ENCODE results near the gene SESN2.

DNA sequence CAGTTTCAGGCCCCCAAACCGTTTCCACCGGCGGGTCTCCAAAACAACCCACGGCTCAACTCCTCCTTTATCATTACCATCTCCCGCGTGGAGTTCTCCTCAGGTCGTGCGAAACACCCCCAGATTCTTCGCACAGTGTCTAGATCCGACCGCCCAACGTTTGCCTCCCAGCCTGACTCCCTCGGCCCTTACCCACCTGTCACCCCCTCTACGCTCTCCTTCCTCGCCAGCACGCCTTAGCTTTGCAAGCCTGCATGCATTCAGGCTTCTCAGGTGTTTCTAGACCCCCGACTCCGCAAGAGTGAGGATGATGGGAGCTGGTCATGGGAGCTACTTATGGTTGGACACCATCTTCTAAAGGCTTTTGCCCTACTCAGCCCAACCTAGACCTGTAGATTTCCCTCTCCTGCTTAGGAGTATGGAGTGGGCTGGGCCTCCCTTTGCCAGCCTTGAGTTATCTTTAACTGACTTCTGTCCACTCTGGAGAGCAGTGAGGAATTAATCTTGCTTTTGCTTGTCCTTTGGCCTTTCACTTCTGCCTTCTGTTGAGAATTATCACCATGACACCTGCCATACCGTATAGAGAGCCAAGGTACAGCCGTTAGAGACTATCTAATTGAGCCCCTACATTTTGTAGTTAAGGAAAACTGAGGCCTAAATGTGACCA, 22.5 kb upstream of the SESN2 start:
- TF ChIP-seq EGR1 (IDR thresholded peaks at IDR 0.05; ENCODE audit: borderline replicate concordance in 1 of 2, low read depth in 2 of 2, low read length in 2 of 2) = no peak
- no peak for TF ChIP-seq CHD2 (IDR thresholded peaks at IDR 0.05; ENCODE audit: borderline replicate concordance, low read depth, low read length)
- no peak for TF ChIP-seq FOS (IDR thresholded peaks at IDR 0.05; ENCODE audit: borderline replicate concordance, extremely low read depth, insufficient read length)
- TF ChIP-seq, protein P1, sequence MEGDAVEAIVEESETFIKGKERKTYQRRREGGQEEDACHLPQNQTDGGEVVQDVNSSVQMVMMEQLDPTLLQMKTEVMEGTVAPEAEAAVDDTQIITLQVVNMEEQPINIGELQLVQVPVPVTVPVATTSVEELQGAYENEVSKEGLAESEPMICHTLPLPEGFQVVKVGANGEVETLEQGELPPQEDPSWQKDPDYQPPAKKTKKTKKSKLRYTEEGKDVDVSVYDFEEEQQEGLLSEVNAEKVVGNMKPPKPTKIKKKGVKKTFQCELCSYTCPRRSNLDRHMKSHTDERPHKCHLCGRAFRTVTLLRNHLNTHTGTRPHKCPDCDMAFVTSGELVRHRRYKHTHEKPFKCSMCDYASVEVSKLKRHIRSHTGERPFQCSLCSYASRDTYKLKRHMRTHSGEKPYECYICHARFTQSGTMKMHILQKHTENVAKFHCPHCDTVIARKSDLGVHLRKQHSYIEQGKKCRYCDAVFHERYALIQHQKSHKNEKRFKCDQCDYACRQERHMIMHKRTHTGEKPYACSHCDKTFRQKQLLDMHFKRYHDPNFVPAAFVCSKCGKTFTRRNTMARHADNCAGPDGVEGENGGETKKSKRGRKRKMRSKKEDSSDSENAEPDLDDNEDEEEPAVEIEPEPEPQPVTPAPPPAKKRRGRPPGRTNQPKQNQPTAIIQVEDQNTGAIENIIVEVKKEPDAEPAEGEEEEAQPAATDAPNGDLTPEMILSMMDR (IDR thresholded peaks at IDR 0.05 in 2 of 3, conservative IDR thresholded peaks at IDR 0.05 in 1 of 3; ENCODE audit: control insufficient read depth in 2 of 3, extremely low read depth in 1 of 3, insufficient read depth in 1 of 3, low read depth in 3 of 3, low read length in 3 of 3) = no peak
- TF ChIP-seq CREB1 (IDR thresholded peaks at IDR 0.05; ENCODE audit: low read depth) = no peak
- TF ChIP-seq NR2C2 (IDR thresholded peaks at IDR 0.05; ENCODE audit: borderline replicate concordance, control insufficient read depth, insufficient read length, low read depth) = no peak
- TF ChIP-seq SUZ12 (IDR thresholded peaks at IDR 0.05; ENCODE audit: unreplicated experiment) = no peak
- no peak for TF ChIP-seq CBX3 (IDR thresholded peaks at IDR 0.05; ENCODE audit: borderline replicate concordance, low read depth)
- no peak for TF ChIP-seq CHD1 (IDR thresholded peaks at IDR 0.05; ENCODE audit: low read depth, low read length)
- no peak for TF ChIP-seq EZH2 (IDR thresholded peaks at IDR 0.05; ENCODE audit: borderline replicate concordance, control insufficient read depth, low read depth, low read length)
- TF ChIP-seq GABPA (IDR thresholded peaks at IDR 0.05; ENCODE audit: low read depth) = no peak
- TF ChIP-seq, protein P2, sequence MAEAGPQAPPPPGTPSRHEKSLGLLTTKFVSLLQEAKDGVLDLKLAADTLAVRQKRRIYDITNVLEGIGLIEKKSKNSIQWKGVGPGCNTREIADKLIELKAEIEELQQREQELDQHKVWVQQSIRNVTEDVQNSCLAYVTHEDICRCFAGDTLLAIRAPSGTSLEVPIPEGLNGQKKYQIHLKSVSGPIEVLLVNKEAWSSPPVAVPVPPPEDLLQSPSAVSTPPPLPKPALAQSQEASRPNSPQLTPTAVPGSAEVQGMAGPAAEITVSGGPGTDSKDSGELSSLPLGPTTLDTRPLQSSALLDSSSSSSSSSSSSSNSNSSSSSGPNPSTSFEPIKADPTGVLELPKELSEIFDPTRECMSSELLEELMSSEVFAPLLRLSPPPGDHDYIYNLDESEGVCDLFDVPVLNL (IDR thresholded peaks at IDR 0.05; ENCODE audit: low read depth, low read length) = no peak
- TF ChIP-seq MYB (IDR thresholded peaks at IDR 0.05; ENCODE audit: borderline replicate concordance, low read depth, low read length) = no peak

Measured in GM12878 (cell line).